Glutamatergic neuron (in vitro differentiated cells): ENCODE results near the gene APOC3. TPM values are rescaled to one million over a fixed set of nuclear protein-coding genes. Genes with fewer than 3 reads are reported as not detected.

ENCODE experiments used
- DNase-seq: peaks from one replicate; pipeline ENCODE4 v3.0.0; 2022
- H3K27ac Mint-ChIP-seq: one replicate; pipeline ENCODE4 v1.8.0; 2020; ENCODE audit warnings: mild to moderate bottlenecking, mixed read lengths, inconsistent platforms; ENCODE audit not compliant: unreplicated experiment
- H3K27me3 Mint-ChIP-seq: one replicate; pipeline ENCODE4 v1.8.0; 2020; ENCODE audit warnings: mild to moderate bottlenecking, moderate library complexity, mixed read lengths, inconsistent platforms; ENCODE audit not compliant: unreplicated experiment
- H3K36me3 Mint-ChIP-seq: one replicate; pipeline ENCODE4 v1.8.0; 2020; ENCODE audit warnings: mild to moderate bottlenecking, mixed read lengths, inconsistent platforms; ENCODE audit not compliant: unreplicated experiment
- H3K4me1 Mint-ChIP-seq: one replicate; pipeline ENCODE4 v1.8.0; 2020; ENCODE audit warnings: mild to moderate bottlenecking, low read depth, mixed read lengths, inconsistent platforms; ENCODE audit not compliant: unreplicated experiment
- H3K4me3 Mint-ChIP-seq: one replicate; pipeline ENCODE4 v1.8.0; 2020; ENCODE audit warnings: mild to moderate bottlenecking, mixed read lengths, inconsistent platforms; ENCODE audit not compliant: unreplicated experiment
- H3K9me3 Mint-ChIP-seq: one replicate; pipeline ENCODE4 v1.8.0; 2020; ENCODE audit warnings: mild to moderate bottlenecking, moderate library complexity, mixed read lengths, inconsistent platforms; ENCODE audit not compliant: unreplicated experiment
- total RNA-seq: library from RNA; stranded (reverse); fragmentation: NEBNext Ultra II Directional; extraction: Animal tissue kit (Norgen Biotek cat#: 25700); gene quantifications from one replicate; pipeline ENCODE4 v1.2.1, GENCODE V29; 2021; ENCODE audit not compliant: unreplicated experiment
- TF ChIP-seq, protein P1 (sequence below): fragments of 200-600 bp; sonication (generic); IDR thresholded peaks from one replicate; pipeline ENCODE4 v1.5.0; 2021; ENCODE audit not compliant: partially characterized antibody, unreplicated experiment

Gene APOC3
- total RNA-seq, 1 donor from 2014 or later, result not detected

DNA sequence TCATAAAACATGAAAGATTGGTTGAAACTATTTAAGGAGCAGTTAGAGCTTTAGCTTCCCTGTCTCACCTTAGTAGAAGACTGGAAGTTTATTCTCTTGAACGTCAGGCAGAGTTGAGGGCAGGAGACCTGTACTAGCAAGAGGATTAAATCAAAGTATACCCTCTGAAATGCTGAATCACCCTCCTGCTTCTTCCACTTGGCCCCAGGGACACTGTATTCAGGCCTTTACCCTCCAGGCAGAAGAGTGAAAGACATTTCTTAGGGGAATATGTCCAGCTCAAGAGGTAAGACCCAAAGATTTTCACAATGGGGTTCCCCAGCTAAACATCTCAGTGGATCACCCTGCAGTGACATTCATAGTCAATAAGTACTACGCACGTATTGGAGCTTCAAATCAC is 18.5 kb upstream of the APOC3 start:
- Mint-ChIP-seq H3K27ac (no peak overlapping the region), H3K4me1 (no peaks in the 10 kb centered on the region), H3K27me3 (peaks cover 6% of the 10 kb centered on the region), H3K4me3 (no peak overlapping the region), H3K9me3 (no peaks in the 10 kb centered on the region), H3K36me3 (no peaks in the 10 kb centered on the region)
- no peak for DNase-seq
- TF ChIP-seq, protein P1, sequence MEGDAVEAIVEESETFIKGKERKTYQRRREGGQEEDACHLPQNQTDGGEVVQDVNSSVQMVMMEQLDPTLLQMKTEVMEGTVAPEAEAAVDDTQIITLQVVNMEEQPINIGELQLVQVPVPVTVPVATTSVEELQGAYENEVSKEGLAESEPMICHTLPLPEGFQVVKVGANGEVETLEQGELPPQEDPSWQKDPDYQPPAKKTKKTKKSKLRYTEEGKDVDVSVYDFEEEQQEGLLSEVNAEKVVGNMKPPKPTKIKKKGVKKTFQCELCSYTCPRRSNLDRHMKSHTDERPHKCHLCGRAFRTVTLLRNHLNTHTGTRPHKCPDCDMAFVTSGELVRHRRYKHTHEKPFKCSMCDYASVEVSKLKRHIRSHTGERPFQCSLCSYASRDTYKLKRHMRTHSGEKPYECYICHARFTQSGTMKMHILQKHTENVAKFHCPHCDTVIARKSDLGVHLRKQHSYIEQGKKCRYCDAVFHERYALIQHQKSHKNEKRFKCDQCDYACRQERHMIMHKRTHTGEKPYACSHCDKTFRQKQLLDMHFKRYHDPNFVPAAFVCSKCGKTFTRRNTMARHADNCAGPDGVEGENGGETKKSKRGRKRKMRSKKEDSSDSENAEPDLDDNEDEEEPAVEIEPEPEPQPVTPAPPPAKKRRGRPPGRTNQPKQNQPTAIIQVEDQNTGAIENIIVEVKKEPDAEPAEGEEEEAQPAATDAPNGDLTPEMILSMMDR, result no peak

DNA sequence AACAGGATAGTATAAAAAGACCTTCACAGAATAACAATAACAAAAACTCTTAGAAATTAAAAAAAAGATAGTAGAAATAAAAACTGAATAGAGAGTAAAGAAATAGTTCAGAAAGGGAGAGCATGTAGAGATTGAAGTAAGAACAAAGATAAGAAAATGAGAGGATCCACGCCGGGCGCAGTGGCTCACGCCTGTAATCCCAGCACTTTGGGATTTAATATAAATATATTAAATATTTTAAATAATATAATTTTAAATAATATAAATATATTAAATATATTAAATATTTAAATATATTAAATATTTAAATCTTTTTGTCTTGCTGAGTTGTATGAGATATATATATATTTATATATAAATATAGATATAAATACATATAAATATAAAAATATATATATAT is 17.6 kb upstream of the APOC3 start:
- peaks cover 3% of the 10 kb centered on the region for H3K27me3 Mint-ChIP-seq
- no peaks in the 10 kb centered on the region for H3K36me3 Mint-ChIP-seq
- H3K9me3 Mint-ChIP-seq, result no peaks in the 10 kb centered on the region
- no peak for DNase-seq
- no peak overlapping the region for H3K4me3 Mint-ChIP-seq
- H3K27ac Mint-ChIP-seq, result no peak overlapping the region
- H3K4me1 Mint-ChIP-seq, result no peaks in the 10 kb centered on the region
- TF ChIP-seq, protein P1, result no peak

DNA sequence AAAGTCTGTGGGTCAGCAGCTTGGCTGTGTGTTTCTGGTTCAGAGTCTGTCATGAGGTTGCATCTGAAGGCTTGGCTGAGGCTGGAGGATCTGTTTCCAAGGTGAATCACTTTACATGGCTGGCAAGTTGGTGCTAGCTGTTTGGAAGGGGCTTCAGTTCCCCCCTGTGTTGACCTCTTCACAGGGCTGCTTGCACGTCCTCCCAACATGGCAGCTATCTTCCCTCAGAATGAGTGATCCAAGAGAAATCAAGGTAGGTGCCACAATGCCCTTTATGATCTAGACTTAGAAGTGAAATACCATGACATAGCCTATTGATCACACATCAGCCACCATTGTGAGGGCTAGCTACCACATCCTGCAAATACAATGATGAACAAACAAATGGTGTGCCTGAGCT is 16.5 kb upstream of the APOC3 start:
- H3K4me3 Mint-ChIP-seq, result no peak overlapping the region
- H3K36me3 Mint-ChIP-seq, result no peaks in the 10 kb centered on the region
- TF ChIP-seq, protein P1, result no peak
- no peak overlapping the region for H3K27ac Mint-ChIP-seq
- no peak for DNase-seq
- no peaks in the 10 kb centered on the region for H3K4me1 Mint-ChIP-seq
- peaks cover 3% of the 10 kb centered on the region for H3K27me3 Mint-ChIP-seq
- H3K9me3 Mint-ChIP-seq, result no peaks in the 10 kb centered on the region

DNA sequence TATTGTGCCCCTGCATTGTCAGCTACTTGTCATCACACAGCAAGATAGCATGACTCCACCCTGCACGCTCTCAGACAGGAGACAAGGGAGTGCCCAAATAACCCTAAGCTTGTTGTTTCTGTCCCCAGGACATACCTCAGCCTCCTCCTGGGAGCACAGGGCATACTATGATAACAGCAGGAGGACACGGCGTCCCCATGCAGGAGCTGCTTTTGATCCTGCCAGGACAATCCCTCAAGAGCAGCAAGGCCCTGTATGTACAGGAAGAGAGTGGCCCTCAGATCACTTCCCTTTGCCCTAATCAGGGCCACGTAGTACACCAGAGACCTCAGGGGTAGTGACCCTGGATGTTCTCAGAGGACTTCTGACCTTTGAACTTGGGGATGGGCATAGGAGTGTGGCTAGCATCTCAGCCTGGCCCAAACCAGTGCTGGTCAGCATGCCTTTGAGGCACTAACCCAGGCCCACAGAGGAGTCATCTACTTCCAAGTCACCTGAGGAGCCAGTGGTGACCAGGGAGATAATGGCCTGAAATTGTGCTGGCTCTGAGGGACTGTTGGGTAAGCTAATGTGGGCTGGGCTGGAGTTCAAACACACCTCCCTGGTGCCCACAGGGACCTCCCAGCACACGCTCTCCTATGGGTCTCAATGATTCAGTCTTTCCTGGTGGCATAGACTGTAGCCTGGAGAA is 15.8 kb upstream of the APOC3 start:
- no peaks in the 10 kb centered on the region for H3K4me1 Mint-ChIP-seq
- no peaks in the 10 kb centered on the region for H3K36me3 Mint-ChIP-seq
- no peaks in the 10 kb centered on the region for H3K9me3 Mint-ChIP-seq
- H3K27me3 Mint-ChIP-seq, result peaks cover 2% of the 10 kb centered on the region
- TF ChIP-seq, protein P1, result no peak
- no peak overlapping the region for H3K4me3 Mint-ChIP-seq
- no peak overlapping the region for H3K27ac Mint-ChIP-seq
- no peak for DNase-seq

DNA sequence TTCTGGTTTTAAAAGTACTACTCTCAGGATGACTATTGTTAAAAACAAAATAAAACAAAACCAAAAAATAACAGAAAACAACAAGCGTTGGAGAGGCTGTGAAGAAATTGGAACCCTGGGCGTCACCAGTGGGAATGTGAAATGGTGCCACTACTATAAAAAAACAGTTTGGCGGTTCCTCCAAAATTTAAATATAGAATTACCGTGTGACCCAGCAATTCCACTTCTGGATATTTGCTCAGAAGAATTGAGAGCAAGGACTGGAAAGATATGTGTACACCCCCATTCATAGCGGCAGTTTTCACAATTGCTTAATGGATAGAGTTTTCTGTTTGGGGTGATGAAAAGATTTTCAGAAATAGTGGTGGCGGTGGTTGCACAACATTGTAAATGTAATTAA is 15.2 kb upstream of the APOC3 start:
- no peak overlapping the region for H3K4me3 Mint-ChIP-seq
- no peaks in the 10 kb centered on the region for H3K9me3 Mint-ChIP-seq
- H3K4me1 Mint-ChIP-seq, result no peaks in the 10 kb centered on the region
- no peaks in the 10 kb centered on the region for H3K36me3 Mint-ChIP-seq
- DNase-seq, result no peak
- no peak overlapping the region for H3K27ac Mint-ChIP-seq
- H3K27me3 Mint-ChIP-seq, result no peaks in the 10 kb centered on the region
- TF ChIP-seq, protein P1, result no peak
